Kidney epithelial cell (primary cell): ENCODE data around the gene GPR35. TPM values are rescaled to one million over a fixed set of nuclear protein-coding genes. Genes with fewer than 3 reads are reported as not detected.

Experiments used
- DNase-seq: peaks from one replicate; pipeline ENCODE4 v3.0.0-alpha.2; 2010; ENCODE audit warnings: low read depth
- H3K27me3 ChIP-seq: 2 replicates; pipeline ENCODE4 v1.6.0; 2011; ENCODE audit warnings: low read length; ENCODE audit not compliant: control insufficient read depth, insufficient read depth
- H3K36me3 ChIP-seq: 2 replicates; pipeline ENCODE4 v1.5.1; 2011; ENCODE audit warnings: low read length; ENCODE audit not compliant: control insufficient read depth, insufficient read depth
- H3K4me3 ChIP-seq: 2 replicates; pipeline ENCODE4 v1.5.1; 2011; ENCODE audit warnings: low read depth, mild to moderate bottlenecking, control low read depth, low read length
- CTCF ChIP-seq: IDR thresholded peaks from 2 replicates; pipeline ENCODE4 v1.5.1; 2011; ENCODE audit warnings: mild to moderate bottlenecking, moderate library complexity, low read length, control low read depth, inconsistent platforms; ENCODE audit not compliant: insufficient read depth, poor library complexity, severe bottlenecking
- total RNA-seq: library from RNA; depleted of rRNA; stranded (reverse); fragments of >200 nt; gene quantifications from 2 replicates; pipeline ENCODE4 v1.2.3, GENCODE V29; 2015

Gene GPR35
- total RNA-seq, 1 donor from 2014 or later = 1.3 TPM

- Histone ChIP-seq H3K27me3 (peaks cover 20% of the 10 kb centered on the region), H3K4me3 (no peak overlapping the region), H3K36me3 (no peaks in the 10 kb centered on the region)
- no peak for DNase-seq
- no peak for TF ChIP-seq CTCF
Measured at GRCh38 chr2:240626531-240627300, 1.4 kb downstream of the GPR35 start.

GRCh38 chr2:240627736-240628506, 2.6 kb downstream of the GPR35 start:
- TF ChIP-seq CTCF = no peak
- Histone ChIP-seq H3K36me3 (no peaks in the 10 kb centered on the region), H3K4me3 (no peak overlapping the region), H3K27me3 (peaks cover 12% of the 10 kb centered on the region)
- DNase-seq = no peak

- TF ChIP-seq CTCF = no peak
- DNase-seq = no peak
- Histone ChIP-seq H3K27me3 (peaks cover 11% of the 10 kb centered on the region), H3K4me3 (no peak overlapping the region), H3K36me3 (no peaks in the 10 kb centered on the region)
Measured at GRCh38 chr2:240628507-240628807, 3.2 kb downstream of the GPR35 start.

GRCh38 chr2:240628808-240629618, 3.7 kb downstream of the GPR35 start:
- no peak for TF ChIP-seq CTCF
- H3K36me3 ChIP-seq = no peaks in the 10 kb centered on the region
- DNase-seq = no peak
- peaks cover 11% of the 10 kb centered on the region for H3K27me3 ChIP-seq
- no peak overlapping the region for H3K4me3 ChIP-seq

GRCh38 chr2:240629619-240629967, 4.3 kb downstream of the GPR35 start:
- H3K27me3 ChIP-seq = peaks cover 11% of the 10 kb centered on the region
- TF ChIP-seq CTCF = no peak
- H3K4me3 ChIP-seq = no peak overlapping the region
- no peaks in the 10 kb centered on the region for H3K36me3 ChIP-seq
- DNase-seq = no peak
